OCI-LY1 (cell line): ENCODE data around the gene PTPRM.

Experiments used
- H2AFZ ChIP-seq: fragments of 200-600 bp; sonication (generic), shearing (Covaris generic); 2 replicates; pipeline ENCODE4 v1.6.0; 2014; ENCODE audit warnings: antibody characterized with exemption, mild to moderate bottlenecking, low read length
- H3F3A ChIP-seq: fragments of 200-600 bp; sonication (generic), shearing (Covaris generic); 2 replicates; pipeline ENCODE4 v1.6.0; 2014; ENCODE audit warnings: mild to moderate bottlenecking, antibody characterized with exemption, low read length, moderate library complexity; ENCODE audit not compliant: insufficient read depth
- H3K27ac ChIP-seq: fragments of 200-600 bp; sonication (generic); 2 replicates; pipeline ENCODE4 v1.5.1; 2014; ENCODE audit warnings: low read length, mixed run types, mild to moderate bottlenecking, low read depth; ENCODE audit not compliant: poor library complexity, severe bottlenecking
- H3K27me3 ChIP-seq: fragments of 200-600 bp; sonication (generic); 2 replicates; pipeline ENCODE4 v1.6.0; 2014; ENCODE audit warnings: antibody characterized with exemption, mild to moderate bottlenecking, low read length, moderate library complexity; ENCODE audit not compliant: insufficient read depth
- H3K36me3 ChIP-seq: fragments of 200-600 bp; sonication (generic); 2 replicates; pipeline ENCODE4 v1.6.1; 2014; ENCODE audit warnings: mild to moderate bottlenecking, antibody characterized with exemption, low read length, moderate library complexity, mixed read lengths; ENCODE audit not compliant: insufficient read depth
- H3K4me1 ChIP-seq: fragments of 200-600 bp; sonication (generic); 2 replicates; pipeline ENCODE4 v1.5.1; 2014; ENCODE audit warnings: mild to moderate bottlenecking, low read length, moderate library complexity; ENCODE audit not compliant: insufficient read depth, severe bottlenecking
- H3K4me2 ChIP-seq: fragments of 200-600 bp; sonication (generic), shearing (Covaris generic); 2 replicates; pipeline ENCODE4 v1.6.1; 2014; ENCODE audit warnings: low read length
- H3K4me3 ChIP-seq: fragments of 200-600 bp; sonication (generic); 2 replicates; pipeline ENCODE4 v1.5.1; 2014; ENCODE audit warnings: low read length, low read depth, mild to moderate bottlenecking, mixed read lengths; ENCODE audit not compliant: poor library complexity, severe bottlenecking
- H3K79me2 ChIP-seq: fragments of 200-600 bp; shearing (Covaris generic); 2 replicates; pipeline ENCODE4 v1.6.1; 2016; ENCODE audit warnings: mixed run types, low read length, mixed read lengths; ENCODE audit not compliant: insufficient read depth
- H3K9ac ChIP-seq: fragments of 200-600 bp; sonication (generic), shearing (Covaris generic); 2 replicates; pipeline ENCODE4 v1.6.1; 2014; ENCODE audit warnings: mild to moderate bottlenecking, low read length, mixed read lengths
- H3K9me2 ChIP-seq: fragments of 200-600 bp; sonication (generic), shearing (Covaris generic); 2 replicates; pipeline ENCODE4 v1.6.1; 2014; ENCODE audit warnings: low read depth, mild to moderate bottlenecking, low read length, mixed read lengths
- H3K9me3 ChIP-seq: fragments of 200-600 bp; shearing (Covaris generic); 2 replicates; pipeline ENCODE4 v1.6.1; 2014; ENCODE audit warnings: low read length, mixed read lengths
- H4K20me1 ChIP-seq: fragments of 200-600 bp; sonication (generic), shearing (Covaris generic); 2 replicates; pipeline ENCODE4 v1.6.0; 2016; ENCODE audit warnings: mild to moderate bottlenecking, low read length; ENCODE audit not compliant: insufficient read depth
- CTCF ChIP-seq: fragments of 200-600 bp; sonication (generic), shearing (Covaris generic); IDR thresholded peaks from 2 replicates; pipeline ENCODE4 v1.5.1; 2017; ENCODE audit warnings: mild to moderate bottlenecking, antibody characterized with exemption, low read length, moderate library complexity, mixed read lengths
- EZH2 ChIP-seq: fragments of 200-600 bp; sonication (generic), shearing (Covaris generic); IDR thresholded peaks from 2 replicates; pipeline ENCODE4 v1.8.0; 2017; ENCODE audit warnings: borderline replicate concordance, mixed run types, mild to moderate bottlenecking, antibody characterized with exemption, low read length, moderate library complexity, mixed read lengths

Gene PTPRM

GRCh38 chr18:7624697-7625096 is 57.6 kb downstream of the PTPRM start:
- Histone ChIP-seq H3K4me2 (no peak overlapping the region), H3K4me1 (no peaks in the 10 kb centered on the region), H3K4me3 (no peak overlapping the region), H2AFZ (no peak overlapping the region), H3K36me3 (no peaks in the 10 kb centered on the region), H3K79me2 (no peaks in the 10 kb centered on the region), H3F3A (no peaks in the 10 kb centered on the region), H4K20me1 (no peaks in the 10 kb centered on the region), H3K9me2 (no peaks in the 10 kb centered on the region), H3K27ac (no peak overlapping the region), H3K9me3 (no peaks in the 10 kb centered on the region), H3K9ac (no peak overlapping the region), H3K27me3 (no peaks in the 10 kb centered on the region)
- TF ChIP-seq CTCF = no peak
- no peak for TF ChIP-seq EZH2

- H3K4me1 ChIP-seq = no peaks in the 10 kb centered on the region
- H3K4me2 ChIP-seq = no peak overlapping the region
- no peaks in the 10 kb centered on the region for H3F3A ChIP-seq
- H3K9me2 ChIP-seq = no peaks in the 10 kb centered on the region
- H3K9me3 ChIP-seq = no peaks in the 10 kb centered on the region
- H3K27me3 ChIP-seq = no peaks in the 10 kb centered on the region
- H3K9ac ChIP-seq = no peak overlapping the region
- H3K27ac ChIP-seq = no peak overlapping the region
- H3K4me3 ChIP-seq = no peak overlapping the region
- TF ChIP-seq EZH2 = no peak
- TF ChIP-seq CTCF = no peak
- no peaks in the 10 kb centered on the region for H3K79me2 ChIP-seq
- no peaks in the 10 kb centered on the region for H4K20me1 ChIP-seq
- H3K36me3 ChIP-seq = no peaks in the 10 kb centered on the region
- H2AFZ ChIP-seq = no peak overlapping the region
Measured at GRCh38 chr18:7626175-7626921, 59.2 kb downstream of the PTPRM start.

GRCh38 chr18:7626922-7627440 is 59.9 kb downstream of the PTPRM start:
- no peaks in the 10 kb centered on the region for H3K79me2 ChIP-seq
- H3K9me2 ChIP-seq = no peaks in the 10 kb centered on the region
- no peak overlapping the region for H3K4me3 ChIP-seq
- TF ChIP-seq EZH2 = no peak
- TF ChIP-seq CTCF = no peak
- H3K9ac ChIP-seq = no peak overlapping the region
- no peaks in the 10 kb centered on the region for H3K36me3 ChIP-seq
- no peaks in the 10 kb centered on the region for H3K4me1 ChIP-seq
- no peaks in the 10 kb centered on the region for H3K9me3 ChIP-seq
- H3F3A ChIP-seq = no peaks in the 10 kb centered on the region
- H3K27ac ChIP-seq = no peak overlapping the region
- H2AFZ ChIP-seq = no peak overlapping the region
- no peak overlapping the region for H3K4me2 ChIP-seq
- H3K27me3 ChIP-seq = no peaks in the 10 kb centered on the region
- H4K20me1 ChIP-seq = no peaks in the 10 kb centered on the region
